ENCODE data around the gene TMEM37.

- TF ChIP-seq CTCF (CRISPR knock-in tag; IDR thresholded peaks at IDR 0.05) (no peak), ZNF775 (CRISPR knock-in tag; IDR thresholded peaks at IDR 0.05; ENCODE audit: borderline replicate concordance) (no peak), YY1 (IDR thresholded peaks at IDR 0.05; ENCODE audit: insufficient read depth, insufficient replicate concordance, low read depth, low read length) (no peak), GPN1 (CRISPR knock-in tag; IDR thresholded peaks at IDR 0.05; ENCODE audit: borderline replicate concordance) (no peak), SMC3 (IDR thresholded peaks at IDR 0.05; ENCODE audit: low read length) (no peak), NCOA2 (CRISPR knock-in tag; IDR thresholded peaks at IDR 0.05) (no peak), NFIB (CRISPR knock-in tag; IDR thresholded peaks at IDR 0.05; ENCODE audit: borderline replicate concordance) (no peak), CCAR2 (optimal IDR thresholded peaks at IDR 0.05; ENCODE audit: low read depth, low read length) (no peak), BHLHE40 (IDR thresholded peaks at IDR 0.05; ENCODE audit: low read length) (no peak), SP4 (CRISPR knock-in tag; IDR thresholded peaks at IDR 0.05) (no peak), REST (IDR thresholded peaks at IDR 0.05; ENCODE audit: borderline replicate concordance in 1 of 2, low read depth in 1 of 2, low read length in 2 of 2) (no peak), JUNB (CRISPR knock-in tag; IDR thresholded peaks at IDR 0.05; ENCODE audit: borderline replicate concordance) (no peak), RAD21 (CRISPR knock-in tag; IDR thresholded peaks at IDR 0.05) (no peak), POLR2AphosphoS5 (IDR thresholded peaks at IDR 0.05; ENCODE audit: low read depth, low read length) (no peak)
Observed at GRCh38 chr2:119384971-119385370, 46.7 kb upstream of the TMEM37 start.

All from HepG2 (cell line).